Gastroesophageal sphincter (tissue), 4 donors: ENCODE results near the gene PCBD1. TPM values are rescaled to one million over a fixed set of nuclear protein-coding genes. Genes with fewer than 3 reads are reported as not detected.
"Not testable (repeated sequence)": the region's sequence is repeated elsewhere in the genome, so short reads cannot be mapped to it uniquely, and the experiment has no call there.

ENCODE experiments used
- ATAC-seq: fragments of 150-250 bp; one replicate; pipeline ENCODE4 v1.9.1; 2016; ENCODE audit warnings: mild to moderate bottlenecking, moderate library complexity
- H3K27ac ChIP-seq, 4 donors: fragments of 200-600 bp; sonication (generic) in 3 of 4; 1 replicate in 3 of 4; 2 replicates in 1 of 4; pipeline ENCODE4 v1.5.1; 2016 to 2019
- H3K27me3 ChIP-seq: fragments of 200-600 bp; sonication (generic); one replicate; pipeline ENCODE4 v1.5.1; 2019
- H3K36me3 ChIP-seq, 2 donors: fragments of 200-600 bp; sonication (generic); one replicate each; pipeline ENCODE4 v1.5.1; 2019; ENCODE audit warnings: control low read depth in 1 of 2
- H3K4me1 ChIP-seq, 3 donors: fragments of 200-600 bp; sonication (generic); 1 replicate in 2 of 3; 2 replicates in 1 of 3; pipeline ENCODE4 v1.5.1; 2016 to 2019; ENCODE audit warnings: control low read depth in 2 of 3
- H3K4me3 ChIP-seq, 2 donors: fragments of 200-600 bp; sonication (generic); one replicate each; pipeline ENCODE4 v1.5.1; 2019; ENCODE audit warnings: mild to moderate bottlenecking in 1 of 2, moderate library complexity in 1 of 2
- H3K9me3 ChIP-seq, 3 donors: fragments of 200-600 bp; sonication (generic); one replicate each; pipeline ENCODE4 v1.5.1; 2017 to 2019; ENCODE audit warnings: control low read depth in 2 of 3
- EP300 ChIP-seq: sonication (generic); formaldehyde crosslinking; IDR thresholded peaks from one replicate; pipeline ENCODE4 v1.6.1; 2017; ENCODE audit warnings: antibody characterized with exemption, mild to moderate bottlenecking
- POLR2A ChIP-seq, 2 donors: fragments of 450-650 bp; IDR thresholded peaks; one replicate each; pipeline ENCODE4 v1.6.1; 2017; ENCODE audit warnings: antibody characterized with exemption in 2 of 2, mild to moderate bottlenecking in 2 of 2, moderate library complexity in 1 of 2
- POLR2AphosphoS5 ChIP-seq: sonication (generic); formaldehyde crosslinking; IDR thresholded peaks from one replicate; pipeline ENCODE4 v1.6.1; 2017; ENCODE audit warnings: antibody characterized with exemption
- WGBS, 2 donors: methylation state at CpG; one replicate each; pipeline ENCODE4 v1.1.5; 2018; ENCODE audit warnings: low coverage in 1 of 2; 5-methylcytosine and 5-hydroxymethylcytosine counted together
- total RNA-seq, 4 donors: library from RNA; depleted of rRNA; stranded (reverse); fragments of >200 nt; gene quantifications; one replicate each; pipeline ENCODE4 v1.1.0, GENCODE V29; 2016
- TF ChIP-seq, protein P1 (sequence below), 4 experiments: fragments of 200-600 bp in 2 of 4; fragments of 450-650 bp in 2 of 4; sonication (generic) in 1 of 4; IDR thresholded peaks; one replicate each; pipeline ENCODE4 v1.5.1; 2017 to 2019; ENCODE audit warnings: antibody characterized with exemption in 4 of 4, mild to moderate bottlenecking in 2 of 4, moderate library complexity in 2 of 4

PCBD1 gene
- total RNA-seq, 4 donors from 2014 or later, result 63.4 to 102 (median 74.0) TPM

DNA sequence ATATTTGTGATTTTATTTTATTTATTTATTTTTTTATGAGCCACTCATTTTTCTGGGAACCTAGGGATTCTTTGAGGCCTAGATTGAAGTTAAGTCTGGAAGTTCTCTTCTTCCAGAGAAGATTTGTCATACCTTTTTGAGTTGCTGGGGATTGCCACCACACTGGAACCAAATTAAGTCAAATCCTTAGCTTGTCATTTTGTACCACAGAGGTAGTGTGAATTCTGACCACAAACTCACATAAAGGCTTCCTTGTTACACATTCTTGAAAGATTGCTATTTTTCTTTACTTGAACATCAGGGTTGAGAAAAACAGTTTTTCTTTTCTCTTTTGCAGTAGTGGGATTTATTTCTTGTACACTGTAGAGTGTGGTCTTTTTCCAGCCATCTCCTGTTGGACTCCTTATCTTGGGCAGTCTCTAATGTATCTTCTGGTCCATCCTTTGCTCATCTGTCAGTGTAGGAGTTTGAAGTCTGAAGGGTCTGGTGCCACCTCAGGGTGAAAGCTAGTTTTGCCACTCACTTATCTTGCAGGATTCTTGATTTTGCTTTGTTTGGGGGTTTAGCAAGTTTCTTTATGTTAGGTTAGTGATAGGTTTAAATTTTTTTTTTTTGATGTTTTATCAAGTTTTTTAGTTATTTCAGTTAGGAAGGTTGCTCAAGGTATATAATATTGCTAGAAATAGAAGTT, 24.8 kb downstream of the PCBD1 start:
- no peak for ATAC-seq
- H3K36me3 ChIP-seq, result peaks cover 0 to 68% of the 10 kb centered on the region in 2 donors
- TF ChIP-seq, protein P1, sequence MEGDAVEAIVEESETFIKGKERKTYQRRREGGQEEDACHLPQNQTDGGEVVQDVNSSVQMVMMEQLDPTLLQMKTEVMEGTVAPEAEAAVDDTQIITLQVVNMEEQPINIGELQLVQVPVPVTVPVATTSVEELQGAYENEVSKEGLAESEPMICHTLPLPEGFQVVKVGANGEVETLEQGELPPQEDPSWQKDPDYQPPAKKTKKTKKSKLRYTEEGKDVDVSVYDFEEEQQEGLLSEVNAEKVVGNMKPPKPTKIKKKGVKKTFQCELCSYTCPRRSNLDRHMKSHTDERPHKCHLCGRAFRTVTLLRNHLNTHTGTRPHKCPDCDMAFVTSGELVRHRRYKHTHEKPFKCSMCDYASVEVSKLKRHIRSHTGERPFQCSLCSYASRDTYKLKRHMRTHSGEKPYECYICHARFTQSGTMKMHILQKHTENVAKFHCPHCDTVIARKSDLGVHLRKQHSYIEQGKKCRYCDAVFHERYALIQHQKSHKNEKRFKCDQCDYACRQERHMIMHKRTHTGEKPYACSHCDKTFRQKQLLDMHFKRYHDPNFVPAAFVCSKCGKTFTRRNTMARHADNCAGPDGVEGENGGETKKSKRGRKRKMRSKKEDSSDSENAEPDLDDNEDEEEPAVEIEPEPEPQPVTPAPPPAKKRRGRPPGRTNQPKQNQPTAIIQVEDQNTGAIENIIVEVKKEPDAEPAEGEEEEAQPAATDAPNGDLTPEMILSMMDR (IDR thresholded peaks at IDR 0.05), result no peak
- TF ChIP-seq EP300 (no peak), POLR2A (IDR thresholded peaks at IDR 0.05) (no peak), POLR2AphosphoS5 (no peak)

GRCh38 chr10:70861495-70862197, 26.7 kb downstream of the PCBD1 start:
- H3K27me3 ChIP-seq, H3K9me3 ChIP-seq, H3K4me3 ChIP-seq, H3K27ac ChIP-seq, ATAC-seq, H3K4me1 ChIP-seq: not testable (repeated sequence)
- H3K36me3 ChIP-seq, result peaks cover 0 to 80% of the 10 kb centered on the region in 2 donors
- WGBS, 2 donors, result 93% methylated on average over 3 of the region's 42 CpGs; no CpG with 5 or more reads in 1 of the 2 donors

More for the DNA sequence above, 24.8 kb downstream of the PCBD1 start:
- Histone ChIP-seq H3K4me3 (no peak overlapping the region), H3K27me3 (no peaks in the 10 kb centered on the region), H3K27ac (no peak overlapping the region), H3K9me3 (no peaks in the 10 kb centered on the region), H3K4me1 (no peaks in the 10 kb centered on the region)

DNA sequence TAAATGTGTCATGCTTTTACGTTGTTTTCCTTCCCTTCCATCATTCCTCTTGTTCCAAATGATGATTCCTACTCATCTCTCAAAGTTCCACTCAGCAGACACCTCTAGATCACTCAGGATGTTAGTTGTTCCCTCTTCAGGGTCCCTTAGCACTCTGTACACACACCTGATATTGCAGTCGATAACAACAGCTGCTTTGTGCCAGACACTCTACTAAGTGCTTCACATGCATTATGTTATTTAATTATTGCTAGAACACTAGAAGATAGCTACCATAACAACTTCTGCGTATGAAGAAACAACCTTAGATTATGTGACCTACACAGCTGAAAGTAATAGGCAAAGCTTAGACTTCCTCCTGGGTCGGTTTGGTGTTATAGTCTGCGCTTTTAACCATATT, 29.6 kb downstream of the PCBD1 start:
- Histone ChIP-seq H3K9me3 (no peaks in the 10 kb centered on the region), H3K27ac (no peak overlapping the region), H3K4me3 (no peak overlapping the region), H3K4me1 (no peaks in the 10 kb centered on the region), H3K36me3 (peaks cover 0 to 93% of the 10 kb centered on the region in 2 donors), H3K27me3 (no peaks in the 10 kb centered on the region)
- 71 to 76% methylated on average over 4 to 5 of the region's 5 CpGs for WGBS, 2 donors
- TF ChIP-seq EP300, result no peak
- TF ChIP-seq POLR2A (IDR thresholded peaks at IDR 0.05), result no peak
- TF ChIP-seq, protein P1 (IDR thresholded peaks at IDR 0.05), result no peak
- TF ChIP-seq POLR2AphosphoS5, result no peak
- no peak for ATAC-seq

DNA sequence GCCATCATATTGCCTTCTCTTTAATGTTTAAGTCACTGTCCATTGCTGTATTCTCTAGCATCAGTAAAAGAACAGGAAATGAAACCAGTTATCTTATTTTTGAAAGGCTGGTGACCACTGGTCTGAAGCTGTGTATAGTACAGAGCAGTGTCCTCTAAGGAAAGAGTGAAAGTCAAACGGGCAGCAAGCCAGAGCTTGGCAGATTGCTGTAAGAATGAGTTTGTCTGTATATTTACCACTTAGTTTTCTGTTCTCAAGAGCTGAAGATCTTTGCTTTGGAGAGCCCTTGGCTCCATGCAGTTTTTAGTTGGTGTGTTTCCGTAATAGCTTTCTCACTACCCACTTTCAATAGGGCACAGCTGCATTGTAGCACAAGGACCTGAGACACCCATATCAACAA, 31.9 kb downstream of the PCBD1 start:
- no peak for ATAC-seq
- WGBS, 2 donors, result 50 to 63% methylated on average over 1 to 2 of the region's 2 CpGs
- Histone ChIP-seq H3K4me1 (no peaks in the 10 kb centered on the region), H3K4me3 (no peak overlapping the region), H3K9me3 (no peaks in the 10 kb centered on the region), H3K27ac (no peak overlapping the region), H3K36me3 (peaks cover 0 to 100% of the 10 kb centered on the region in 2 donors), H3K27me3 (no peaks in the 10 kb centered on the region)
- no peak for TF ChIP-seq POLR2AphosphoS5

GRCh38 chr10:70853457-70853856, 34.9 kb downstream of the PCBD1 start:
- Histone ChIP-seq H3K27ac (no peak overlapping the region), H3K4me3 (no peak overlapping the region), H3K27me3 (no peaks in the 10 kb centered on the region), H3K9me3 (no peaks in the 10 kb centered on the region), H3K36me3 (peaks cover 0 to 83% of the 10 kb centered on the region in 2 donors), H3K4me1 (peaks cover 0 to 9% (median 0%) of the 10 kb centered on the region in 3 donors)
- 75 to 85% methylated on average over 1 of the region's 1 CpG for WGBS, 2 donors
- TF ChIP-seq POLR2A (IDR thresholded peaks at IDR 0.05) (no peak), EP300 (no peak), POLR2AphosphoS5 (no peak)
- TF ChIP-seq, protein P1 (IDR thresholded peaks at IDR 0.05), result no peak
- no peak for ATAC-seq

- ATAC-seq, result no peak
- WGBS, 2 donors, result 93 to 95% methylated on average over 4 of the region's 4 CpGs
- Histone ChIP-seq H3K4me3 (no peak overlapping the region), H3K4me1 (peaks cover 0 to 10% (median 0%) of the 10 kb centered on the region in 3 donors), H3K9me3 (no peaks in the 10 kb centered on the region), H3K27ac (no peak overlapping the region), H3K27me3 (no peaks in the 10 kb centered on the region), H3K36me3 (peaks cover 0 to 79% of the 10 kb centered on the region in 2 donors)
- no peak for TF ChIP-seq POLR2AphosphoS5
- TF ChIP-seq, protein P1 (IDR thresholded peaks at IDR 0.05), result no peak
- TF ChIP-seq EP300, result no peak
- no peak for TF ChIP-seq POLR2A (IDR thresholded peaks at IDR 0.05)
Measured at GRCh38 chr10:70853038-70853437, 35.3 kb downstream of the PCBD1 start.
